HEK293 (cell line): ENCODE results near the gene LIPE.
A peak's percentile ranks its signal among the peaks of the same experiment; 100 is the strongest.
"Not testable (repeated sequence)": the region's sequence is repeated elsewhere in the genome, so short reads cannot be mapped to it uniquely, and the experiment has no call there.

Source experiments
- CTCF ChIA-PET: fragments of 350-600 bp; formaldehyde crosslinking; extraction: SDS; loops from one replicate; lab custom pipeline; 2021; ENCODE audit warnings: antibody characterized with exemption; lab: Yijun Ruan, JAX
- POLR2A ChIA-PET: fragments of 300-600 bp; formaldehyde crosslinking; extraction: SDS; loops from one replicate; lab custom pipeline; 2020; ENCODE audit warnings: antibody characterized with exemption, inconsistent platforms; lab: Yijun Ruan, JAX
- H3K27ac ChIP-seq: fragments of 200-500 bp; sonication (Bioruptor generic); 2 replicates; pipeline ENCODE4 v1.5.1; 2014; ENCODE audit warnings: low read depth, low read length, control low read depth, inconsistent platforms; ENCODE audit errors: extremely low read depth
- H3K36me3 ChIP-seq, 2 experiments: fragments of 200-500 bp in 1 of 2; sonication (Bioruptor generic) in 1 of 2; 1 replicate in 1 of 2; 2 replicates in 1 of 2; pipeline ENCODE4 v1.5.1; 2014 to 2017; ENCODE audit warnings: inconsistent platforms in 2 of 2, low read length in 2 of 2; ENCODE audit not compliant: control insufficient read depth in 2 of 2, insufficient read depth in 1 of 2
- H3K4me1 ChIP-seq: fragments of 200-500 bp; sonication (Bioruptor generic); 2 replicates; pipeline ENCODE4 v1.5.1; 2014; ENCODE audit warnings: mild to moderate bottlenecking, low read length, inconsistent platforms; ENCODE audit not compliant: control insufficient read depth, insufficient read depth
- H3K4me3 ChIP-seq: 2 replicates; pipeline ENCODE4 v1.5.1; 2011; ENCODE audit warnings: low read depth, mild to moderate bottlenecking, control low read depth, low read length, moderate library complexity
- H3K9me3 ChIP-seq: fragments of 200-500 bp; sonication (Bioruptor generic); 2 replicates; pipeline ENCODE4 v1.5.1; 2014; ENCODE audit warnings: low read depth, low read length, inconsistent platforms; ENCODE audit not compliant: control insufficient read depth, insufficient read depth
- KLF8 ChIP-seq: fragments of 450-650 bp; formaldehyde crosslinking; IDR thresholded peaks from 2 replicates; pipeline ENCODE4 v1.5.1; 2016; ENCODE audit warnings: missing biosample characterization, missing genetic modification characterization
- PRDM1 ChIP-seq: fragments of 450-650 bp; formaldehyde crosslinking; IDR thresholded peaks from 2 replicates; pipeline ENCODE4; 2016; ENCODE audit warnings: missing biosample characterization, missing genetic modification characterization
- ZFP3 ChIP-seq: fragments of 450-650 bp; formaldehyde crosslinking; IDR thresholded peaks from 2 replicates; pipeline ENCODE4 v1.5.1; 2016; ENCODE audit warnings: low read depth, missing biosample characterization, missing genetic modification characterization
- ZNF112 ChIP-seq: fragments of 450-650 bp; formaldehyde crosslinking; IDR thresholded peaks from 2 replicates; pipeline ENCODE4 v1.5.0; 2017; ENCODE audit warnings: missing biosample characterization, missing genetic modification characterization
- ZNF214 ChIP-seq: fragments of 450-650 bp; formaldehyde crosslinking; IDR thresholded peaks from 2 replicates; pipeline ENCODE4 v1.5.1; 2017; ENCODE audit warnings: missing biosample characterization, mild to moderate bottlenecking, missing genetic modification characterization, borderline replicate concordance
- ZNF596 ChIP-seq: fragments of 450-650 bp; IDR thresholded peaks from 2 replicates; pipeline ENCODE4 v1.5.0; 2018; ENCODE audit warnings: missing biosample characterization, mild to moderate bottlenecking, missing genetic modification characterization, moderate library complexity
- ZNF660 ChIP-seq: fragments of 450-650 bp; IDR thresholded peaks from 2 replicates; pipeline ENCODE4 v1.5.1; 2018; ENCODE audit warnings: missing biosample characterization, mild to moderate bottlenecking, missing genetic modification characterization
- TF ChIP-seq, protein P1 (sequence below): fragments of 450-650 bp; formaldehyde crosslinking; IDR thresholded peaks from 2 replicates; pipeline ENCODE4 v1.5.1; 2016; ENCODE audit warnings: missing biosample characterization, missing genetic modification characterization
- TF ChIP-seq, protein P2 (sequence below): fragments of 450-650 bp; formaldehyde crosslinking; IDR thresholded peaks from 2 replicates; pipeline ENCODE4 v1.5.1; 2016; ENCODE audit warnings: missing biosample characterization, missing genetic modification characterization
- TF ChIP-seq, protein P3 (sequence below): fragments of 450-650 bp; formaldehyde crosslinking; conservative IDR thresholded peaks from 2 replicates; pipeline ENCODE4 v1.5.1; 2016; ENCODE audit warnings: low read depth, missing biosample characterization, missing genetic modification characterization
- TF ChIP-seq, protein P4 (sequence below): fragments of 450-650 bp; formaldehyde crosslinking; IDR thresholded peaks from 2 replicates; pipeline ENCODE4 v1.5.1; 2016; ENCODE audit warnings: missing biosample characterization, missing genetic modification characterization
- TF ChIP-seq, protein P5 (sequence below): fragments of 450-650 bp; formaldehyde crosslinking; IDR thresholded peaks from 2 replicates; pipeline ENCODE4 v1.5.1; 2016; ENCODE audit warnings: missing biosample characterization, missing genetic modification characterization

LIPE gene

DNA sequence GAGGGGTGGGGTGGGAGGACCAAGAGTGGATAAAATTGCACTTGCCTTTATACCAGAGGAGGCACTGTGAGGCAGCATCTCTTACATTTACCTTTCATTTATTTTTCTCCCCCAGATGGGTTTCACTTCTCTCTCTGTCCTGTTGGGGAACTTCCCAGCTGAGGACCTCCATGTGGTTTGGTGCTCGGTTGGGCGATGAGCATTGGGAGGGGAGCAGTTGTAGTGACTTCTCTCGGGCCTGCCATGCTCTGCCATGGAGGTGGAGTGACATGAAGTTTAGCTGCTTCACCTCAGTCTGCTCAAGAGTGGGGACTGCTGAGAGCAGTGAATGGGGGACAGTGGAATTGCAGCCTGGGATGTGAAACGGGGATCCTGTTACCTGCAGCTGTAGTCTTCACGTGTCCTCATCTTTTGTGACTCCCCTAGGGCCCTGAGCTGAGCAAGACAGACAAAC is 38.7 kb upstream of the LIPE start:
- TF ChIP-seq PRDM1 (tag by site-specific recombination) = peak; percentile 66; the same call in 1 of the 2 replicates
- TF ChIP-seq ZNF596 (tag by site-specific recombination) = no peak
- TF ChIP-seq, protein P1, sequence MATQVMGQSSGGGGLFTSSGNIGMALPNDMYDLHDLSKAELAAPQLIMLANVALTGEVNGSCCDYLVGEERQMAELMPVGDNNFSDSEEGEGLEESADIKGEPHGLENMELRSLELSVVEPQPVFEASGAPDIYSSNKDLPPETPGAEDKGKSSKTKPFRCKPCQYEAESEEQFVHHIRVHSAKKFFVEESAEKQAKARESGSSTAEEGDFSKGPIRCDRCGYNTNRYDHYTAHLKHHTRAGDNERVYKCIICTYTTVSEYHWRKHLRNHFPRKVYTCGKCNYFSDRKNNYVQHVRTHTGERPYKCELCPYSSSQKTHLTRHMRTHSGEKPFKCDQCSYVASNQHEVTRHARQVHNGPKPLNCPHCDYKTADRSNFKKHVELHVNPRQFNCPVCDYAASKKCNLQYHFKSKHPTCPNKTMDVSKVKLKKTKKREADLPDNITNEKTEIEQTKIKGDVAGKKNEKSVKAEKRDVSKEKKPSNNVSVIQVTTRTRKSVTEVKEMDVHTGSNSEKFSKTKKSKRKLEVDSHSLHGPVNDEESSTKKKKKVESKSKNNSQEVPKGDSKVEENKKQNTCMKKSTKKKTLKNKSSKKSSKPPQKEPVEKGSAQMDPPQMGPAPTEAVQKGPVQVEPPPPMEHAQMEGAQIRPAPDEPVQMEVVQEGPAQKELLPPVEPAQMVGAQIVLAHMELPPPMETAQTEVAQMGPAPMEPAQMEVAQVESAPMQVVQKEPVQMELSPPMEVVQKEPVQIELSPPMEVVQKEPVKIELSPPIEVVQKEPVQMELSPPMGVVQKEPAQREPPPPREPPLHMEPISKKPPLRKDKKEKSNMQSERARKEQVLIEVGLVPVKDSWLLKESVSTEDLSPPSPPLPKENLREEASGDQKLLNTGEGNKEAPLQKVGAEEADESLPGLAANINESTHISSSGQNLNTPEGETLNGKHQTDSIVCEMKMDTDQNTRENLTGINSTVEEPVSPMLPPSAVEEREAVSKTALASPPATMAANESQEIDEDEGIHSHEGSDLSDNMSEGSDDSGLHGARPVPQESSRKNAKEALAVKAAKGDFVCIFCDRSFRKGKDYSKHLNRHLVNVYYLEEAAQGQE (tag by site-specific recombination) = no peak
- TF ChIP-seq, protein P2, sequence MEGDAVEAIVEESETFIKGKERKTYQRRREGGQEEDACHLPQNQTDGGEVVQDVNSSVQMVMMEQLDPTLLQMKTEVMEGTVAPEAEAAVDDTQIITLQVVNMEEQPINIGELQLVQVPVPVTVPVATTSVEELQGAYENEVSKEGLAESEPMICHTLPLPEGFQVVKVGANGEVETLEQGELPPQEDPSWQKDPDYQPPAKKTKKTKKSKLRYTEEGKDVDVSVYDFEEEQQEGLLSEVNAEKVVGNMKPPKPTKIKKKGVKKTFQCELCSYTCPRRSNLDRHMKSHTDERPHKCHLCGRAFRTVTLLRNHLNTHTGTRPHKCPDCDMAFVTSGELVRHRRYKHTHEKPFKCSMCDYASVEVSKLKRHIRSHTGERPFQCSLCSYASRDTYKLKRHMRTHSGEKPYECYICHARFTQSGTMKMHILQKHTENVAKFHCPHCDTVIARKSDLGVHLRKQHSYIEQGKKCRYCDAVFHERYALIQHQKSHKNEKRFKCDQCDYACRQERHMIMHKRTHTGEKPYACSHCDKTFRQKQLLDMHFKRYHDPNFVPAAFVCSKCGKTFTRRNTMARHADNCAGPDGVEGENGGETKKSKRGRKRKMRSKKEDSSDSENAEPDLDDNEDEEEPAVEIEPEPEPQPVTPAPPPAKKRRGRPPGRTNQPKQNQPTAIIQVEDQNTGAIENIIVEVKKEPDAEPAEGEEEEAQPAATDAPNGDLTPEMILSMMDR = 0 out of 2 replicates have a peak, but pooled peaks have one; percentile 28
- H3K36me3 ChIP-seq = no peaks in the 10 kb centered on the region
- no peak overlapping the region for H3K4me3 ChIP-seq
- H3K4me1 ChIP-seq = peaks cover 22% of the 10 kb centered on the region
- ChIA-PET POLR2A (interaction anchor here (1.6 kb wide), 1 partner anchor 69 kb away, joined by 4 read pairs; no protein-coding TSS in a partner anchor), CTCF (interaction anchor here (0.5 to 2.8 kb wide), 10 partner anchors 11 to 959 kb away, joined by 3 to 24 read pairs (median 5); partner anchors contain the start of gene CEACAM1)
- no peak overlapping the region for H3K27ac ChIP-seq
- H3K9me3 ChIP-seq = no peaks in the 10 kb centered on the region

DNA sequence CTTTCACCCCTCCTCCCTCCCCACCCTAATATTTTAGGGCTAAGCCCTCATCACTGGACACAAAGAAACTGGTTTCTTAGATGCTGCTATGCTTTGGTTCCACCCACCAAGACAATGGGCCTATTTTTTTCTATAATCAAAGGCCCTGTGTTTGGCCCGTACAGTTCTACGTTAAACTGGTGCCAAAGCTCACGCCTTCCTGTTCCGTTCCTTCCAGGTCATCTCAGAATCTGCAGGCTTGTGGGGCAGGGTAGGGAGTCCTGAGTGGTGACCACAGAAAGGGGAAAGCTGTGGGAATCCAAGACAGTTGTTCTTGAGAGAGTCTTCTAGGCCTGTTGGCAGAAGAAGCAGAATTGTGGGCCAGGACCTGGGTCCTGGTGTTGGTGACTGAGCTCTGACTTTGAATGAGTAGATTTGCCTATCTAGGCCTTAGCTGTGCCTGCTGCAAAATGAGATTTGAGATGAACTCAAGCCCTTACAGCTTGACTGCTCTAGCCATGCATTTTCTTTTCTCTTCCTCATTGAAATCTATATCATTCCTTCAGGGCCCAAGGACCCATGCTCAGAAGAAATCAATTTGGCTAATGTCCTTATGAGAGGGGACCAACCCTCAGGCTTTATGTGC is 34.6 kb upstream of the LIPE start:
- Histone ChIP-seq H3K9me3 (no peaks in the 10 kb centered on the region), H3K4me1 (peaks cover 7% of the 10 kb centered on the region), H3K36me3 (no peaks in the 10 kb centered on the region), H3K4me3 (no peak overlapping the region), H3K27ac (no peak overlapping the region)
- POLR2A ChIA-PET = no interaction called here
- CTCF ChIA-PET = interaction anchor here (0.7 to 2.1 kb wide), 8 partner anchors 11 to 285 kb away, joined by 3 to 13 read pairs (median 4); partner anchors contain the start of gene CEACAM1
- TF ChIP-seq ZFP3 (tag by site-specific recombination) = no peak
- no peak for TF ChIP-seq ZNF214
- no peak for TF ChIP-seq KLF8 (tag by site-specific recombination)

DNA sequence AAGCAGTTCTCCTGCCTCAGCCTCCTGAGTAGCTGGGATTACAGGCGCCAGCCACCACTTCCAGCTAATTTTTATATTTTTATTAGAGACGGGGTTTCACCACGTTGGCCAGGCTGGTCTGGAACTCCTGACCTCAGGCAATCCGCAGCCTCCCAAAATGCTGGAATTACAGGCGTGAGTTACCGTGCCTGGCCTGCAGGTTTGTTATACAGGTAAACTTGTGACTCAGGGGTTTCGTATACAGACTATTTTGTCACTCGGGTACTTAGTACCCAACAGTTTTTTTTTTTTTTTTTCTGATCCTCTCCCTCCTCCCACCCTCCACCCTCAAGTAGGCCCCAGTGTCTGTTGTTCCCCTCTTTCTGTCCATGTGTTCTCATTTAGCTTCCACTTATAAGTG is 34.0 kb upstream of the LIPE start:
- CTCF ChIA-PET = interaction anchor here (0.7 to 2.1 kb wide), 6 partner anchors 14 to 68 kb away, joined by 3 to 13 read pairs (median 4); partner anchors contain the start of gene CEACAM1
- POLR2A ChIA-PET, H3K9me3 ChIP-seq, H3K4me1 ChIP-seq, H3K36me3 ChIP-seq, H3K4me3 ChIP-seq, H3K27ac ChIP-seq: not testable (repeated sequence)

DNA sequence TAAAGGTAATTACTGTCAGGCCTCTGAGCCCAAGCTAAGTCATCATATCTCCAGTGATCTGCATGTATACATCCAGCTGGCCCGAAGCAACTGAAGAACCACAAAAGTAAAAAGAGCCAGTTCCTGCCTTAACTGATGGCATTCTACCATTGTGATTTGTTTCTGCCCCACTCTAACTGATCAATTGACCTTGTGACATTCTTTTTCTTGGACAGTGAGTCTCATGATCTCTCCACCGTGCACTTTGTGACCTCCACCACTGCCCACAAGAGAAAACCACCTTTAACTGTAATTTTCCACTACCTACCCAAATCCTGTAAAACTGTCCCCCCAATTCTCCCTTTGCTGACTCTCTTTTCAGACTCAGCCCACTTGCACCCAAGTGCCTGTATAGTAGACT is 32.7 kb upstream of the LIPE start:
- Histone ChIP-seq H3K4me3 (no peak overlapping the region), H3K4me1 (peaks cover 3% of the 10 kb centered on the region; the same call in 1 of the 2 replicates), H3K36me3 (no peaks in the 10 kb centered on the region), H3K27ac (no peak overlapping the region), H3K9me3 (no peaks in the 10 kb centered on the region)
- ChIA-PET POLR2A (no interaction called here), CTCF (interaction anchor here (0.7 to 1.6 kb wide), 3 partner anchors 10 to 114 kb away, joined by 3 to 9 read pairs (median 4); no protein-coding TSS in a partner anchor)
- TF ChIP-seq ZNF660 (tag by site-specific recombination) = no peak
- TF ChIP-seq, protein P3, sequence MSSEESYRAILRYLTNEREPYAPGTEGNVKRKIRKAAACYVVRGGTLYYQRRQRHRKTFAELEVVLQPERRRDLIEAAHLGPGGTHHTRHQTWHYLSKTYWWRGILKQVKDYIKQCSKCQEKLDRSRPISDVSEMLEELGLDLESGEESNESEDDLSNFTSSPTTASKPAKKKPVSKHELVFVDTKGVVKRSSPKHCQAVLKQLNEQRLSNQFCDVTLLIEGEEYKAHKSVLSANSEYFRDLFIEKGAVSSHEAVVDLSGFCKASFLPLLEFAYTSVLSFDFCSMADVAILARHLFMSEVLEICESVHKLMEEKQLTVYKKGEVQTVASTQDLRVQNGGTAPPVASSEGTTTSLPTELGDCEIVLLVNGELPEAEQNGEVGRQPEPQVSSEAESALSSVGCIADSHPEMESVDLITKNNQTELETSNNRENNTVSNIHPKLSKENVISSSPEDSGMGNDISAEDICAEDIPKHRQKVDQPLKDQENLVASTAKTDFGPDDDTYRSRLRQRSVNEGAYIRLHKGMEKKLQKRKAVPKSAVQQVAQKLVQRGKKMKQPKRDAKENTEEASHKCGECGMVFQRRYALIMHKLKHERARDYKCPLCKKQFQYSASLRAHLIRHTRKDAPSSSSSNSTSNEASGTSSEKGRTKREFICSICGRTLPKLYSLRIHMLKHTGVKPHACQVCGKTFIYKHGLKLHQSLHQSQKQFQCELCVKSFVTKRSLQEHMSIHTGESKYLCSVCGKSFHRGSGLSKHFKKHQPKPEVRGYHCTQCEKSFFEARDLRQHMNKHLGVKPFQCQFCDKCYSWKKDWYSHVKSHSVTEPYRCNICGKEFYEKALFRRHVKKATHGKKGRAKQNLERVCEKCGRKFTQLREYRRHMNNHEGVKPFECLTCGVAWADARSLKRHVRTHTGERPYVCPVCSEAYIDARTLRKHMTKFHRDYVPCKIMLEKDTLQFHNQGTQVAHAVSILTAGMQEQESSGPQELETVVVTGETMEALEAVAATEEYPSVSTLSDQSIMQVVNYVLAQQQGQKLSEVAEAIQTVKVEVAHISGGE (tag by site-specific recombination) = no peak
- TF ChIP-seq, protein P4, sequence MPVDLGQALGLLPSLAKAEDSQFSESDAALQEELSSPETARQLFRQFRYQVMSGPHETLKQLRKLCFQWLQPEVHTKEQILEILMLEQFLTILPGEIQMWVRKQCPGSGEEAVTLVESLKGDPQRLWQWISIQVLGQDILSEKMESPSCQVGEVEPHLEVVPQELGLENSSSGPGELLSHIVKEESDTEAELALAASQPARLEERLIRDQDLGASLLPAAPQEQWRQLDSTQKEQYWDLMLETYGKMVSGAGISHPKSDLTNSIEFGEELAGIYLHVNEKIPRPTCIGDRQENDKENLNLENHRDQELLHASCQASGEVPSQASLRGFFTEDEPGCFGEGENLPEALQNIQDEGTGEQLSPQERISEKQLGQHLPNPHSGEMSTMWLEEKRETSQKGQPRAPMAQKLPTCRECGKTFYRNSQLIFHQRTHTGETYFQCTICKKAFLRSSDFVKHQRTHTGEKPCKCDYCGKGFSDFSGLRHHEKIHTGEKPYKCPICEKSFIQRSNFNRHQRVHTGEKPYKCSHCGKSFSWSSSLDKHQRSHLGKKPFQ = no peak
- TF ChIP-seq ZNF112 (tag by site-specific recombination) = no peak
- no peak for TF ChIP-seq ZNF214
- TF ChIP-seq, protein P5, sequence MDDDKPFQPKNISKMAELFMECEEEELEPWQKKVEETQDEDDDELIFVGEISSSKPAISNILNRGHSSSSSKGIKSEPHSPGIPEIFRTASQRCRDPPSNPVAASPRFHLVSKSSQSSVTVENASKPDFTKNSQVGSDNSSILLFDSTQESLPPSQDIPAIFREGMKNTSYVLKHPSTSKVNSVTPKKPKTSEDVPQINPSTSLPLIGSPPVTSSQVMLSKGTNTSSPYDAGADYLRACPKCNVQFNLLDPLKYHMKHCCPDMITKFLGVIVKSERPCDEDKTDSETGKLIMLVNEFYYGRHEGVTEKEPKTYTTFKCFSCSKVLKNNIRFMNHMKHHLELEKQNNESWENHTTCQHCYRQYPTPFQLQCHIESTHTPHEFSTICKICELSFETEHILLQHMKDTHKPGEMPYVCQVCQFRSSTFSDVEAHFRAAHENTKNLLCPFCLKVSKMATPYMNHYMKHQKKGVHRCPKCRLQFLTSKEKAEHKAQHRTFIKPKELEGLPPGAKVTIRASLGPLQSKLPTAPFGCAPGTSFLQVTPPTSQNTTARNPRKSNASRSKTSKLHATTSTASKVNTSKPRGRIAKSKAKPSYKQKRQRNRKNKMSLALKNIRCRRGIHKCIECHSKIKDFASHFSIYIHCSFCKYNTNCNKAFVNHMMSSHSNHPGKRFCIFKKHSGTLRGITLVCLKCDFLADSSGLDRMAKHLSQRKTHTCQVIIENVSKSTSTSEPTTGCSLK (tag by site-specific recombination) = no peak
